Keratinocyte (primary cell): ENCODE results near the gene EME2. TPM values are rescaled to one million over a fixed set of nuclear protein-coding genes. Genes with fewer than 3 reads are reported as not detected.

ENCODE experiments used
- DNase-seq: peaks from one replicate; pipeline ENCODE4 v3.0.0-alpha.2; 2011; ENCODE audit warnings: low read depth, missing footprints, low spot score
- FAIRE-seq: peaks from 2 replicates; lab custom pipeline; 2011; peaks lifted over from hg19 to GRCh38; lab: Jason Lieb, UNC
- H2AFZ ChIP-seq: 2 replicates; pipeline ENCODE4 v1.6.0; 2012; ENCODE audit warnings: low read length, control low read depth, inconsistent platforms; ENCODE audit not compliant: control insufficient read depth
- H3K27ac ChIP-seq: 2 replicates; pipeline ENCODE4 v1.5.1; 2011; ENCODE audit warnings: low read length; ENCODE audit not compliant: control insufficient read depth, insufficient read depth
- H3K27me3 ChIP-seq: 3 replicates; pipeline ENCODE4 v1.6.0; 2011; ENCODE audit warnings: low read length; ENCODE audit not compliant: control insufficient read depth, insufficient read depth; ENCODE audit errors: extremely low read depth
- H3K36me3 ChIP-seq, 2 experiments: 2 replicates in 1 of 2; 3 replicates in 1 of 2; pipeline ENCODE4 v1.5.1; 2011; ENCODE audit warnings: low read length in 2 of 2, mild to moderate bottlenecking in 1 of 2; ENCODE audit not compliant: control insufficient read depth in 2 of 2, insufficient read depth in 2 of 2; ENCODE audit errors: extremely low read depth in 1 of 2
- H3K4me1 ChIP-seq: 3 replicates; pipeline ENCODE4 v1.5.1; 2011; ENCODE audit warnings: low read length; ENCODE audit not compliant: control insufficient read depth, insufficient read depth; ENCODE audit errors: extremely low read depth
- H3K4me2 ChIP-seq: 3 replicates; pipeline ENCODE4 v1.6.0; 2011; ENCODE audit warnings: low read depth, low read length; ENCODE audit not compliant: control insufficient read depth, insufficient read depth; ENCODE audit errors: extremely low read depth
- H3K4me3 ChIP-seq, 3 experiments: fragments of 200-600 bp in 1 of 3; sonication (generic) in 1 of 3; 2 replicates in 2 of 3; 3 replicates in 1 of 3; pipeline ENCODE4 v1.5.1; 2011 to 2016; ENCODE audit warnings: low read length in 3 of 3, mild to moderate bottlenecking in 3 of 3, control low read depth in 2 of 3, inconsistent platforms in 1 of 3, low read depth in 1 of 3, mixed read lengths in 1 of 3, mixed run types in 1 of 3, moderate library complexity in 1 of 3; ENCODE audit not compliant: control insufficient read depth in 2 of 3, insufficient read depth in 2 of 3; ENCODE audit errors: extremely low read depth in 1 of 3
- H3K79me2 ChIP-seq: 2 replicates; pipeline ENCODE4 v1.6.0; 2012; ENCODE audit warnings: low read length; ENCODE audit not compliant: control insufficient read depth, insufficient read depth
- H3K9ac ChIP-seq: 3 replicates; pipeline ENCODE4 v1.6.0; 2011; ENCODE audit warnings: low read length; ENCODE audit not compliant: control insufficient read depth, insufficient read depth; ENCODE audit errors: extremely low read depth
- H3K9me1 ChIP-seq: 3 replicates; pipeline ENCODE4 v1.6.0; 2011; ENCODE audit warnings: low read length; ENCODE audit not compliant: control insufficient read depth, insufficient read depth; ENCODE audit errors: extremely low read depth
- H3K9me3 ChIP-seq: 2 replicates; pipeline ENCODE4 v1.5.1; 2012; ENCODE audit warnings: low read depth, low read length; ENCODE audit not compliant: control insufficient read depth
- H4K20me1 ChIP-seq: 3 replicates; pipeline ENCODE4 v1.6.0; 2011; ENCODE audit warnings: low read length; ENCODE audit not compliant: control insufficient read depth, insufficient read depth; ENCODE audit errors: extremely low read depth
- EZH2 ChIP-seq: IDR thresholded peaks from one replicate; pipeline ENCODE4 v1.6.1; 2012; ENCODE audit warnings: inconsistent platforms, mild to moderate bottlenecking, low read length, moderate library complexity
- dilution Hi-C: fragments of 300-500 bp; cut with MboI; formaldehyde crosslinking; loops from one replicate; pipeline ENCODE4 v1.7.0; 2020; ENCODE audit warnings: low sequenced_read_pairs; ENCODE audit not compliant: extremely low pct_ligation_motif_present
- polyA plus RNA-seq, 5 experiments: library from polyadenylated mRNA; depleted of rRNA in 3 of 5; stranded (reverse) in 3 of 5; stranded (forward) in 1 of 5; unstranded in 1 of 5; fragments of >200 nt; gene quantifications; 1 replicate in 1 of 5; 2 replicates in 3 of 5; 3 replicates in 1 of 5; pipeline versions ENCODE4 v1.2.1 to v1.2.3, GENCODE V29; 2011 to 2012; ENCODE audit warnings: missing spikeins in 2 of 5, low read depth in 1 of 5, low replicate concordance in 1 of 5
- TF ChIP-seq, protein P1 (sequence below), 3 experiments: IDR thresholded peaks in 1 of 3; conservative IDR thresholded peaks in 1 of 3; optimal IDR thresholded peaks in 1 of 3; 2 replicates in 2 of 3; 3 replicates in 1 of 3; pipeline versions ENCODE3 to v1.5.1; 2011; ENCODE audit warnings: low read length in 3 of 3, mild to moderate bottlenecking in 3 of 3, moderate library complexity in 2 of 3, control low read depth in 1 of 3, inconsistent platforms in 1 of 3; ENCODE audit not compliant: insufficient read depth in 2 of 3; ENCODE audit errors: extremely low read depth in 1 of 3

EME2 gene
- polyA plus RNA-seq, 1 donor (not counting 4 experiments of a cell fraction or from before 2014, with no cell fraction given), result 6.3 TPM

DNA sequence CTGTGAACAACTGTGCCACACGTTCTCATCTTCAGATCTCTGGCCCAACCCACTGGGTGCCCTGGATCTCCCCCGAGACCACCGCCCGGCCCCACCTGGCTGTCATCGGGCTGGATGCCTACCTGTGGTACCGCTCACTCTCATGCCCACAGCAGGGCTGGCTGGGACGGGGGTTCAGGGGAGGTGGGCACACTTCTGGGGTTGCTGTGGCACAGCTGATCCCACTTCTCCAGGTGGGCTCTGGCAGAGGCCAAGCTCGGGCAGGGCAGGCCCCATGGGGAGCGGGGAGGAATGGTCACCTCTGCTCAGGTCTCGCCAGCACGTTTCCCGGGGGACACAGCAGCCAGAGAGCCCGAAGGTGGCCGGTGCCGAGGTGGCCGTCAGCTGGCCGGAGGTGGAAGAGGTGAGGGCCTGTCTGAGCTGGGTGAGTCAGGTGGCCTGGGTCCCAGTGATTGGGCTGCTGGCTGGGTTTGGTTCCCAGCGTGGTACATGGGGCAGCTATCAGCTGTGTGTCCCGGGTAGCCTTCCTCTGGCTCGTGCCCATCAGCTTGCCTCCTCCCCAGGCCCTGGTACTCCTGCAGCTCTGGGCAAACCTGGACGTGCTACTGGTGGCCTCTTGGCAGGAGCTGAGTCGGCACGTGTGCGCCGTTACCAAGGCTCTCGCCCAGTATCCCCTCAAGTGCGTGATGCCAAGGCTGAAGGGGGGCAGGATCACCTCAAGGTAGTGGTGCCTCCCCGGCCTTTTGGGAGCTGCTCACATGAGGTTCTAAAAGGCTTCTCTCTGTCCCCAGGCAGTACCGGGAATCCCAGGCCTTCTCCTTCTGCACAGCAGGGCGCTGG lies 2.6 kb downstream of the EME2 start:
- Histone ChIP-seq H3K4me2 (no peak overlapping the region), H3K9me1 (no peaks in the 10 kb centered on the region), H3K27ac (no peak overlapping the region), H2AFZ (no peak overlapping the region), H3K27me3 (no peaks in the 10 kb centered on the region), H4K20me1 (peaks cover 2% of the 10 kb centered on the region), H3K79me2 (peaks cover 32% of the 10 kb centered on the region), H3K4me1 (peaks cover 20% of the 10 kb centered on the region), H3K36me3 (peaks cover 3 to 15% of the 10 kb centered on the region in 2 experiments), H3K9ac (no peak overlapping the region), H3K9me3 (no peaks in the 10 kb centered on the region), H3K4me3 (no peak overlapping the region)
- DNase-seq (no peak), FAIRE-seq (no peak)
- dilution Hi-C loops, result no loop called here
- no peak for TF ChIP-seq EZH2
- TF ChIP-seq, protein P1, sequence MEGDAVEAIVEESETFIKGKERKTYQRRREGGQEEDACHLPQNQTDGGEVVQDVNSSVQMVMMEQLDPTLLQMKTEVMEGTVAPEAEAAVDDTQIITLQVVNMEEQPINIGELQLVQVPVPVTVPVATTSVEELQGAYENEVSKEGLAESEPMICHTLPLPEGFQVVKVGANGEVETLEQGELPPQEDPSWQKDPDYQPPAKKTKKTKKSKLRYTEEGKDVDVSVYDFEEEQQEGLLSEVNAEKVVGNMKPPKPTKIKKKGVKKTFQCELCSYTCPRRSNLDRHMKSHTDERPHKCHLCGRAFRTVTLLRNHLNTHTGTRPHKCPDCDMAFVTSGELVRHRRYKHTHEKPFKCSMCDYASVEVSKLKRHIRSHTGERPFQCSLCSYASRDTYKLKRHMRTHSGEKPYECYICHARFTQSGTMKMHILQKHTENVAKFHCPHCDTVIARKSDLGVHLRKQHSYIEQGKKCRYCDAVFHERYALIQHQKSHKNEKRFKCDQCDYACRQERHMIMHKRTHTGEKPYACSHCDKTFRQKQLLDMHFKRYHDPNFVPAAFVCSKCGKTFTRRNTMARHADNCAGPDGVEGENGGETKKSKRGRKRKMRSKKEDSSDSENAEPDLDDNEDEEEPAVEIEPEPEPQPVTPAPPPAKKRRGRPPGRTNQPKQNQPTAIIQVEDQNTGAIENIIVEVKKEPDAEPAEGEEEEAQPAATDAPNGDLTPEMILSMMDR (optimal IDR thresholded peaks at IDR 0.05 in 1 of 3, IDR thresholded peaks at IDR 0.05 in 1 of 3, conservative IDR thresholded peaks at IDR 0.05 in 1 of 3; ENCODE audit: extremely low read depth in 1 of 3, insufficient read depth in 2 of 3, low read length in 3 of 3), result no peak

DNA sequence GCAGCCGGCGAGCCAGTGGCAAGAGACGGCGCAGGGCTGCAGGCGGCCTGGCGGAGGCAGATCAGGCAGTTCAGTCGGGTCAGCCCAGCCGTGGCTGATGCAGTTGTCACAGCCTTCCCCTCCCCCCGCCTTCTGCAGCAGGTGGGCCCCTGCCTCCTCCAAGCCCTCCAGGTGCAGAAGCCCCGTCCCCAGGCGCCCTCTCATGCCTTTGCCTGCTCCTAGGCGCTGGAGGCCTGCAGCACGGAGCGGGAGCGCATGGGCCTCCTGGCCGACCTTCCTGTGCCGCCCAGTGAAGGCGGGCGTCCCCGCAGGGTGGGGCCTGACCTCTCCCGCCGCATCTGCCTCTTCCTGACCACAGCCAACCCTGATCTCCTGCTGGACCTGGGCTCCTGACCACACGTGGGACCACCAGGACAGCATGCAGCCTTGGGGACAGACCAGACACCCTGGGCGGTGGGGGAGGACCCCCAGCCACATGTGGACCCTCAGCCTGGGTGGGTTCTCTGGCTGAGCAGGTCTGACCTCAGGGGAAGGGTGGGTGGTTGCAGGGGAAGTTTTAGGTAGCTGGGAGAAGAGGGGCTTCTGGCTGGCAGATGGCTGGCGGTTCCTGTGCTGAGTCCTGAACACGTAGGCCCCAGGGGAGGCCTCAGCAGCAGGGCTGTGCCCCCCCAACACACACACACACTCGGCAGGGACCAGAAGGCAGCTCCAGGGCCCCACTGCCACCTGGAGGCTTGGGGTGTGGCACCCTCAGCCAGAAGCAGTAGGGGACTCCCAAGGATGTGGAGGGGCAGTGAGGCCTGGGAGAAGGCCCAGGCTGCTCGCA lies 3.4 kb downstream of the EME2 start:
- Histone ChIP-seq H3K79me2 (peaks cover 33% of the 10 kb centered on the region), H3K27me3 (no peaks in the 10 kb centered on the region), H3K9ac (no peak overlapping the region), H2AFZ (no peak overlapping the region), H3K9me1 (peaks cover 2% of the 10 kb centered on the region), H3K4me3 (no peak overlapping the region), H3K36me3 (peaks cover 3 to 16% of the 10 kb centered on the region in 2 experiments), H3K27ac (no peak overlapping the region), H3K9me3 (no peaks in the 10 kb centered on the region), H4K20me1 (peaks cover 2% of the 10 kb centered on the region), H3K4me1 (peaks cover 19% of the 10 kb centered on the region), H3K4me2 (no peak overlapping the region)
- no peak for DNase-seq
- TF ChIP-seq, protein P1 (optimal IDR thresholded peaks at IDR 0.05 in 1 of 3, IDR thresholded peaks at IDR 0.05 in 1 of 3, conservative IDR thresholded peaks at IDR 0.05 in 1 of 3; ENCODE audit: extremely low read depth in 1 of 3, insufficient read depth in 2 of 3, low read length in 3 of 3), result no peak
- no peak for TF ChIP-seq EZH2
- no peak for FAIRE-seq
- dilution Hi-C loops, result no loop called here
